ENCODE measurements around the gene ITPKB. TPM values are rescaled to one million over a fixed set of nuclear protein-coding genes. Genes with fewer than 3 reads are reported as not detected.
A peak's percentile ranks its signal among the peaks of the same experiment; 100 is the strongest.

The ITPKB gene
- total and polyA plus RNA-seq, 11 donors: 6.2 to 33.7 (median 17.8) TPM

- no peaks in the 10 kb centered on the region for H3K36me3 ChIP-seq
- H3K27me3 ChIP-seq: no peaks in the 10 kb centered on the region
- DNase-seq (peak in 3 of 5 donors; percentile 17 to 36 (median 26)), ATAC-seq (no peak)
- H3K9me3 ChIP-seq: no peaks in the 10 kb centered on the region
- H3K4me1 ChIP-seq: peaks cover 0 to 84% (median 70%) of the 10 kb centered on the region in 12 donors
- no peak for TF ChIP-seq CTCF (IDR thresholded peaks at IDR 0.05)
- no peak for TF ChIP-seq POLR2A (IDR thresholded peaks at IDR 0.05)
- H3K4me3 ChIP-seq: no peak overlapping the region
- H3K27ac ChIP-seq: peak overlapping the region in 7 of 12 donors; percentile 63 to 94 (median 81)
- 38 to 52% (median 46%) methylated on average over 3 to 4 of the region's 4 CpGs for WGBS, 4 donors
- intact Hi-C loops (cut with DNase I): loop anchor here in 2 of 10 donors (5.0 kb wide), 2 partner anchors 76 to 81 kb away; partner anchors contain the start of gene ITPKB (in 1 of the 2)
Observed at GRCh38 chr1:226656201-226656600, 82.9 kb downstream of the ITPKB start.

GRCh38 chr1:226655251-226656163 is 83.6 kb downstream of the ITPKB start:
- no peak for ATAC-seq
- H3K9me3 ChIP-seq: no peaks in the 10 kb centered on the region
- intact Hi-C loops (cut with DNase I): loop anchor here in 2 of 10 donors (5.0 kb wide), 2 partner anchors 77 to 82 kb away; partner anchors contain the start of gene ITPKB (in 1 of the 2)
- TF ChIP-seq CTCF (IDR thresholded peaks at IDR 0.05): no peak
- no peak for TF ChIP-seq POLR2A (IDR thresholded peaks at IDR 0.05)
- peak in 3 of 5 donors; percentile 34 to 56 (median 34) for DNase-seq
- H3K27ac ChIP-seq: peak overlapping the region in 8 of 12 donors; percentile 29 to 91 (median 66)
- no peaks in the 10 kb centered on the region for H3K36me3 ChIP-seq
- H3K27me3 ChIP-seq: no peaks in the 10 kb centered on the region
- H3K4me1 ChIP-seq: peaks cover 0 to 81% (median 66%) of the 10 kb centered on the region in 12 donors
- WGBS, 4 donors: 70 to 82% (median 77%) methylated on average over 9 to 12 of the region's 12 CpGs
- H3K4me3 ChIP-seq: no peak overlapping the region

- Histone ChIP-seq H3K36me3 (no peaks in the 10 kb centered on the region), H3K27ac (peak overlapping the region in 8 of 12 donors; percentile 27 to 91 (median 66)), H3K4me3 (no peak overlapping the region), H3K9me3 (no peaks in the 10 kb centered on the region), H3K4me1 (peaks cover 0 to 81% (median 57%) of the 10 kb centered on the region in 12 donors), H3K27me3 (no peaks in the 10 kb centered on the region)
- DNase-seq: peak in 1 of 5 donors; percentile 20
- intact Hi-C loops (cut with DNase I): loop anchor here in 5 of 10 donors (5.0 kb wide), 2 partner anchors 78 to 83 kb away; partner anchors contain the start of gene ITPKB (in 3 of the 5)
- TF ChIP-seq CTCF (IDR thresholded peaks at IDR 0.05) (no peak), POLR2A (IDR thresholded peaks at IDR 0.05) (no peak)
- 52 to 62% (median 56%) methylated on average over 8 of the region's 8 CpGs for WGBS, 4 donors
- no peak for ATAC-seq
Observed at GRCh38 chr1:226654668-226655055, 84.4 kb downstream of the ITPKB start.

All from heart left ventricle (tissue), 16 donors.